Immature natural killer cell (primary cell): ENCODE data around the gene BMP2. TPM values are rescaled to one million over a fixed set of nuclear protein-coding genes. Genes with fewer than 3 reads are reported as not detected.

Experiments used
- DNase-seq, 3 donors: peaks; one replicate each; pipeline ENCODE4 v3.0.0; 2022; ENCODE audit warnings: mixed read lengths in 1 of 3
- H3K27ac Mint-ChIP-seq, 6 donors: one replicate each; pipeline ENCODE4 v1.8.0; 2020; ENCODE audit warnings: mixed read lengths in 6 of 6, mild to moderate bottlenecking in 5 of 6, inconsistent platforms in 4 of 6, moderate library complexity in 3 of 6
- H3K27me3 Mint-ChIP-seq, 3 donors: one replicate each; pipeline ENCODE4 v1.8.0; 2020 to 2021; ENCODE audit warnings: low read depth in 3 of 3, mild to moderate bottlenecking in 3 of 3, mixed read lengths in 3 of 3, moderate library complexity in 3 of 3, inconsistent platforms in 1 of 3
- H3K36me3 Mint-ChIP-seq, 3 donors: one replicate each; pipeline ENCODE4 v1.8.0; 2020; ENCODE audit warnings: mixed read lengths in 3 of 3, inconsistent platforms in 2 of 3, mild to moderate bottlenecking in 2 of 3
- H3K4me1 Mint-ChIP-seq, 2 donors: one replicate each; pipeline ENCODE4 v1.8.0; 2020; ENCODE audit warnings: inconsistent platforms in 2 of 2, mild to moderate bottlenecking in 2 of 2, mixed read lengths in 2 of 2, moderate library complexity in 1 of 2
- H3K4me3 Mint-ChIP-seq, 5 donors: one replicate each; pipeline ENCODE4 v1.8.0; 2020; ENCODE audit warnings: mild to moderate bottlenecking in 5 of 5, mixed read lengths in 5 of 5, inconsistent platforms in 3 of 5, moderate library complexity in 3 of 5
- H3K9me3 Mint-ChIP-seq, 6 donors: one replicate each; pipeline ENCODE4 v1.8.0; 2020; ENCODE audit warnings: mild to moderate bottlenecking in 6 of 6, mixed read lengths in 6 of 6, inconsistent platforms in 4 of 6, moderate library complexity in 3 of 6
- polyA plus RNA-seq, 3 donors: library from polyadenylated mRNA; unstranded; fragments of 300-500 nt; fragmentation: Illumina TruSeq; gene quantifications; one replicate each; pipeline ENCODE4 v1.2.3, GENCODE V29; 2021

BMP2 gene
- polyA plus RNA-seq, 3 donors from 2014 or later: 0.65 to 2.1 (median 1.2) TPM

DNA sequence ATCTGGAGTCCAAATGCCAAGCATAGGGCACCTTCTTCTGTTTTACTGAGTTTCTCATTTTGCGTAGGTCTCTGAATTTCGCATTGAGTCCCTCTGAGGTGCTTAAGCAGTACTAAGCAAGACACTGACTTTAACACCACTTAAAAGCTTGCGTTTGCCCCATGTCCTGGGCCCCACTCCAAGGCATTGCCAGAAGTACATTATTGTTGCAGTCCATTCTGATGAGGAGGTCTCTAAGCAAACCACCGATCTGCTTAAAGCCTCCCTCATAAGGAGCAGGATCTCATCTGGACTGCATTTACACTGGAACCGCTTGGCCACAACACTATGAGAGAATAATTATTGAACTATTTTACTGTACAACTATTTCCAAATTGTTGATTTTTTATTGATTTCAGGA lies 16.3 kb downstream of the BMP2 start:
- Mint-ChIP-seq H3K9me3 (no peaks in the 10 kb centered on the region), H3K4me3 (no peak overlapping the region), H3K27ac (no peak overlapping the region), H3K27me3 (peaks cover 0 to 2% (median 1%) of the 10 kb centered on the region in 3 donors), H3K36me3 (no peaks in the 10 kb centered on the region), H3K4me1 (no peaks in the 10 kb centered on the region)
- DNase-seq: no peak

DNA sequence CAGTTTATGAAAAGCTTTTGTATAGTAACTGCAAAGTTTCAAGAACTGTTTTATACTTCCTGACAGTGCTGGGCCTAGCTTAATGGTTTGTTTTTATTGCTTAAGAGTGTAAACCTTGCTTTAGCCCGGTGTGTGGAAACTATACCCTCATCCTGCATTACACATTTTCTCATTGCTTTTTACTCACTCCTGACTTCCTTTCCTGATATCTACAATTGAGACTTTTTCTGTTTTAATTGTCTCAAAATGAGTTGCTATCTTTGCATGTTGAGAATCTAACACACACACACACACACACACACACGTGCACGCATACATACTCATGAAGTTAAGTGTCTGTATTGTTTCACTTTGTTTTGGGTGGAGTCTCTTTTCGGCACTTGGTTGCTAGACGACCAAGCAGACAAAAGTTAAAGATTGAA lies 16.7 kb downstream of the BMP2 start:
- peaks cover 0 to 2% (median 1%) of the 10 kb centered on the region in 3 donors for H3K27me3 Mint-ChIP-seq
- no peaks in the 10 kb centered on the region for H3K4me1 Mint-ChIP-seq
- no peaks in the 10 kb centered on the region for H3K36me3 Mint-ChIP-seq
- no peak for DNase-seq
- H3K27ac Mint-ChIP-seq: no peak overlapping the region
- H3K4me3 Mint-ChIP-seq: no peak overlapping the region
- H3K9me3 Mint-ChIP-seq: no peaks in the 10 kb centered on the region

GRCh38 chr20:6784767-6785166 lies 17.3 kb downstream of the BMP2 start:
- H3K4me3 Mint-ChIP-seq: no peak overlapping the region
- no peaks in the 10 kb centered on the region for H3K4me1 Mint-ChIP-seq
- DNase-seq: no peak
- H3K9me3 Mint-ChIP-seq: no peaks in the 10 kb centered on the region
- H3K27ac Mint-ChIP-seq: no peak overlapping the region
- H3K36me3 Mint-ChIP-seq: no peaks in the 10 kb centered on the region
- peaks cover 0 to 2% (median 1%) of the 10 kb centered on the region in 3 donors for H3K27me3 Mint-ChIP-seq

DNA sequence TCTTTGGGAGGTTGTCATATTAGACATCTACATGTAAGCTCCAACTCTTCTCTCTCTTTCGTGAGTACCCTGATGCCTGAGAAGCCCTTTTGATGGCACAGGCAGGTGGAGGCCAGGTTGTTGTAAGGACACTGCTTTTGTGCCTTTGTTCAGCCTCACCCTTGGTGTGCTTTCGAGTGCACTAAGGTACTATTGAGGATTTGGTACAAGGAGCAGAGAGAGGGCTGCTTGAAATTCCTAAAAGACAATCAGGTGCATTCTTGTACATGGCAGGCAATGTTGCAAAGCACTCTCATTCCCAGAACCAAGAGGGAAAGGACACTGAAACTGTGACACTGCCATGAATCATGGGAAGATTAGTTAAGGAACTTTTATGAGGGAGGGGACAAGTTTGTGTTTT lies 19.1 kb downstream of the BMP2 start:
- H3K4me1 Mint-ChIP-seq: no peaks in the 10 kb centered on the region
- H3K36me3 Mint-ChIP-seq: no peaks in the 10 kb centered on the region
- H3K9me3 Mint-ChIP-seq: peaks cover 0 to 4% (median 0%) of the 10 kb centered on the region in 6 donors
- H3K27ac Mint-ChIP-seq: no peak overlapping the region
- no peak overlapping the region for H3K4me3 Mint-ChIP-seq
- H3K27me3 Mint-ChIP-seq: no peaks in the 10 kb centered on the region
- no peak for DNase-seq

GRCh38 chr20:6792789-6793188 lies 25.3 kb downstream of the BMP2 start:
- no peak overlapping the region for H3K27ac Mint-ChIP-seq
- H3K36me3 Mint-ChIP-seq: no peaks in the 10 kb centered on the region
- no peak for DNase-seq
- H3K4me1 Mint-ChIP-seq: no peaks in the 10 kb centered on the region
- H3K27me3 Mint-ChIP-seq: peaks cover 0 to 3% (median 1%) of the 10 kb centered on the region in 3 donors
- peaks cover 0 to 6% (median under 1%) of the 10 kb centered on the region in 6 donors for H3K9me3 Mint-ChIP-seq
- H3K4me3 Mint-ChIP-seq: no peak overlapping the region

DNA sequence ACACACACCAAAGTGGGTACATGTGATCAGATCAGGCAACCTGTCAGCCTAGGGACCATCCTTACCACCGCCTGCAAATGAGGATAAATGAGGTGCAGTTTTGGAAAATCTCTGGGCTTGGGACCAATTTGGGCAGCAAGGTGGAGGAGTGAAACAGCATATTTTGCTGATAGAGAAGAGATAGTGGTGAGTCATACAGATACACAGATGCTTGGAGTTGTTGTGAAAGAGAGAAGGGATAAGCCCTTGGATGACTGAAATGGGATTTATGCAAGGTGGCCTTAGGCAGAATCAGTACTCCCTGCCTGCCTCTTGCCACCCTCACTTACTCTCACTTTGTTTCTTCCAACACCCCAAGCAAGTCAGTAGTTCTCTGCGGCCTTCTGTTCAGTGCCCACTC lies 34.7 kb downstream of the BMP2 start:
- Mint-ChIP-seq H3K27me3 (peaks cover 0 to 2% (median 0%) of the 10 kb centered on the region in 3 donors), H3K36me3 (no peaks in the 10 kb centered on the region), H3K27ac (no peak overlapping the region), H3K4me3 (no peak overlapping the region), H3K9me3 (peaks cover 1 to 16% (median 7%) of the 10 kb centered on the region in 6 donors), H3K4me1 (no peaks in the 10 kb centered on the region)
- no peak for DNase-seq

- H3K27ac Mint-ChIP-seq: no peak overlapping the region
Measured at GRCh38 chr20:6806275-6806674, 38.8 kb downstream of the BMP2 start.

GRCh38 chr20:6811262-6812035 lies 44.0 kb downstream of the BMP2 start:
- Mint-ChIP-seq H3K36me3 (no peaks in the 10 kb centered on the region), H3K4me1 (no peaks in the 10 kb centered on the region), H3K27ac (no peak overlapping the region), H3K9me3 (peaks cover 0 to 7% (median 1%) of the 10 kb centered on the region in 6 donors), H3K27me3 (peaks cover 2 to 3% (median 2%) of the 10 kb centered on the region in 3 donors), H3K4me3 (no peak overlapping the region)
- no peak for DNase-seq

More at GRCh38 chr20:6806275-6806674, 38.8 kb downstream of the BMP2 start:
- Mint-ChIP-seq H3K27me3 (peaks cover 0 to 2% (median 0%) of the 10 kb centered on the region in 3 donors), H3K4me1 (no peaks in the 10 kb centered on the region), H3K36me3 (no peaks in the 10 kb centered on the region), H3K4me3 (no peak overlapping the region), H3K9me3 (peaks cover 1 to 14% (median 7%) of the 10 kb centered on the region in 6 donors)
- DNase-seq: no peak

DNA sequence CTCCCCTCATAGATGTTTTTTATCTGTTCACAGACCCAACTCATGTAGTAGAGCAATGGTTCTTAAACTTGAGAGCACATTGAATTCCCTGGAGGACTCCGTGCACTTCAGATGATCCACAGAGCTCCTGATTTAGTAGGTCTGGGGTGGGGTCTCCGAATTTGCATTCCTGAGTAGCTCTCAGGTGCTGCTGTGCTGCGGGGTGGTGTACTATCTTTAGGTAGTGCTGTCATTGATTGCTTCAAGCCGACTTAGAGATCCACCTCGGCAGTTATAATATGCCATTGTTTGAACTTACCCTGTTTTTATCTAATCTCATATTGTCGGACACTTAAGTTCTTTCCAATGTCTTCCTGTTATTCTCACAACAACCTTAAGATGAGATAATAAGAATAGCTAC lies 45.0 kb downstream of the BMP2 start:
- H3K9me3 Mint-ChIP-seq: peaks cover 0 to 7% (median 0%) of the 10 kb centered on the region in 6 donors
- H3K36me3 Mint-ChIP-seq: no peaks in the 10 kb centered on the region
- H3K27me3 Mint-ChIP-seq: peaks cover 2 to 3% (median 2%) of the 10 kb centered on the region in 3 donors
- DNase-seq: no peak
- no peak overlapping the region for H3K27ac Mint-ChIP-seq
- H3K4me3 Mint-ChIP-seq: no peak overlapping the region
- H3K4me1 Mint-ChIP-seq: no peaks in the 10 kb centered on the region

GRCh38 chr20:6814945-6815344 lies 47.5 kb downstream of the BMP2 start:
- no peak overlapping the region for H3K4me3 Mint-ChIP-seq
- peaks cover 2 to 3% (median 3%) of the 10 kb centered on the region in 3 donors for H3K27me3 Mint-ChIP-seq

GRCh38 chr20:6818033-6818808 lies 50.7 kb downstream of the BMP2 start:
- Mint-ChIP-seq H3K27ac (no peak overlapping the region), H3K9me3 (peaks cover 0 to 7% (median 2%) of the 10 kb centered on the region in 6 donors), H3K36me3 (no peaks in the 10 kb centered on the region), H3K4me1 (no peaks in the 10 kb centered on the region), H3K27me3 (peaks cover 2 to 3% (median 3%) of the 10 kb centered on the region in 3 donors), H3K4me3 (no peak overlapping the region)
- no peak for DNase-seq

More at GRCh38 chr20:6814945-6815344, 47.5 kb downstream of the BMP2 start:
- Mint-ChIP-seq H3K9me3 (peaks cover 0 to 7% (median 2%) of the 10 kb centered on the region in 6 donors), H3K4me1 (no peaks in the 10 kb centered on the region), H3K36me3 (no peaks in the 10 kb centered on the region), H3K27ac (no peak overlapping the region)
- no peak for DNase-seq

GRCh38 chr20:6819599-6819998 lies 52.1 kb downstream of the BMP2 start:
- H3K9me3 Mint-ChIP-seq: peaks cover 0 to 7% (median 2%) of the 10 kb centered on the region in 6 donors
- no peaks in the 10 kb centered on the region for H3K36me3 Mint-ChIP-seq
- H3K27ac Mint-ChIP-seq: no peak overlapping the region

GRCh38 chr20:6824401-6824800 lies 56.9 kb downstream of the BMP2 start:
- Mint-ChIP-seq H3K4me3 (no peak overlapping the region), H3K27me3 (peaks cover 0 to 4% (median 2%) of the 10 kb centered on the region in 3 donors), H3K27ac (no peak overlapping the region), H3K9me3 (peaks cover 0 to 5% (median 0%) of the 10 kb centered on the region in 6 donors), H3K4me1 (no peaks in the 10 kb centered on the region), H3K36me3 (no peaks in the 10 kb centered on the region)
- DNase-seq: no peak

More at GRCh38 chr20:6819599-6819998, 52.1 kb downstream of the BMP2 start:
- Mint-ChIP-seq H3K4me3 (no peak overlapping the region), H3K4me1 (no peaks in the 10 kb centered on the region), H3K27me3 (peaks cover 2 to 5% (median 3%) of the 10 kb centered on the region in 3 donors)
- DNase-seq: no peak

GRCh38 chr20:6827472-6827871 lies 60.0 kb downstream of the BMP2 start:
- H3K27ac Mint-ChIP-seq: no peak overlapping the region
- H3K4me1 Mint-ChIP-seq: no peaks in the 10 kb centered on the region
- H3K9me3 Mint-ChIP-seq: peaks cover 0 to 3% (median 0%) of the 10 kb centered on the region in 6 donors
- H3K36me3 Mint-ChIP-seq: no peaks in the 10 kb centered on the region
- H3K4me3 Mint-ChIP-seq: no peak overlapping the region
- no peak for DNase-seq
- peaks cover 0 to 4% (median 2%) of the 10 kb centered on the region in 3 donors for H3K27me3 Mint-ChIP-seq
